Measurements from ENCODE around the gene DIO3.

Gene DIO3

GRCh38 chr14:101535701-101536207, 25.5 kb upstream of the DIO3 start:
- TF ChIP-seq BACH2 (CRISPR knock-in tag; IDR thresholded peaks at IDR 0.05; ENCODE audit: borderline replicate concordance) (no peak), ZFP3 (CRISPR knock-in tag; IDR thresholded peaks at IDR 0.05) (peak; percentile 62; the same call in 1 of the 2 replicates)
- no peak for ATAC-seq

GRCh38 chr14:101537286-101537685, 24.0 kb upstream of the DIO3 start:
- TF ChIP-seq ZC3H10 (CRISPR knock-in tag; IDR thresholded peaks at IDR 0.05) (no peak), PATZ1 (CRISPR knock-in tag; IDR thresholded peaks at IDR 0.05; ENCODE audit: borderline replicate concordance) (no peak), ZFP30 (CRISPR knock-in tag; IDR thresholded peaks at IDR 0.05) (no peak), BACH2 (CRISPR knock-in tag; IDR thresholded peaks at IDR 0.05; ENCODE audit: borderline replicate concordance) (no peak), ZFP3 (CRISPR knock-in tag; IDR thresholded peaks at IDR 0.05) (no peak), TOX (CRISPR knock-in tag; IDR thresholded peaks at IDR 0.05; ENCODE audit: borderline replicate concordance) (no peak), POU6F1 (CRISPR knock-in tag; IDR thresholded peaks at IDR 0.05; ENCODE audit: borderline replicate concordance, low read depth) (no peak), ESRRG (CRISPR knock-in tag; IDR thresholded peaks at IDR 0.05) (no peak), PPARA (CRISPR knock-in tag; IDR thresholded peaks at IDR 0.05; ENCODE audit: borderline replicate concordance) (no peak)
- ATAC-seq, result no peak

GRCh38 chr14:101538878-101539277, 22.4 kb upstream of the DIO3 start:
- TF ChIP-seq ESRRG (CRISPR knock-in tag; IDR thresholded peaks at IDR 0.05) (no peak), RARB (CRISPR knock-in tag; IDR thresholded peaks at IDR 0.05) (no peak), TCF4 (CRISPR knock-in tag; IDR thresholded peaks at IDR 0.05; ENCODE audit: borderline replicate concordance) (no peak), CSDC2 (CRISPR knock-in tag; IDR thresholded peaks at IDR 0.05) (no peak), TOX (CRISPR knock-in tag; IDR thresholded peaks at IDR 0.05; ENCODE audit: borderline replicate concordance) (no peak), SNAI2 (CRISPR knock-in tag; IDR thresholded peaks at IDR 0.05) (no peak), ZNF70 (CRISPR knock-in tag; IDR thresholded peaks at IDR 0.05) (no peak), PATZ1 (CRISPR knock-in tag; IDR thresholded peaks at IDR 0.05; ENCODE audit: borderline replicate concordance) (no peak), ZNF8 (CRISPR knock-in tag; IDR thresholded peaks at IDR 0.05) (no peak), POU6F1 (CRISPR knock-in tag; IDR thresholded peaks at IDR 0.05; ENCODE audit: borderline replicate concordance, low read depth) (no peak), OSR1 (CRISPR knock-in tag; IDR thresholded peaks at IDR 0.05) (no peak), ZFP30 (CRISPR knock-in tag; IDR thresholded peaks at IDR 0.05) (no peak), ZC3H10 (CRISPR knock-in tag; IDR thresholded peaks at IDR 0.05) (no peak), CSRNP3 (CRISPR knock-in tag; IDR thresholded peaks at IDR 0.05) (no peak), TSHZ2 (CRISPR knock-in tag; IDR thresholded peaks at IDR 0.05) (no peak), ZFP3 (CRISPR knock-in tag; IDR thresholded peaks at IDR 0.05) (no peak)
- no peak for ATAC-seq

All from SK-N-SH treated with all-trans-retinoic acid at 6 μM for 48 hours (cell line).